Thymus (tissue), 14 donors: ENCODE data around the gene DNAJB12. TPM values are rescaled to one million over a fixed set of nuclear protein-coding genes. Genes with fewer than 3 reads are reported as not detected.
A peak's percentile ranks its signal among the peaks of the same experiment; 100 is the strongest.
"Not testable (repeated sequence)": the region's sequence is repeated elsewhere in the genome, so short reads cannot be mapped to it uniquely, and the experiment has no call there.

Experiments
- DNase-seq, 9 donors: peaks; one replicate each; pipeline ENCODE4 v3.0.0-alpha.2; 2013; ENCODE audit warnings: low spot score in 9 of 9, low read depth in 6 of 9, missing footprints in 1 of 9
- H3K27ac ChIP-seq, 2 donors: one replicate each; pipeline ENCODE4 v1.5.1; 2013; ENCODE audit warnings: control low read depth in 1 of 2, low read depth in 1 of 2, low read length in 1 of 2, mild to moderate bottlenecking in 1 of 2, moderate library complexity in 1 of 2
- H3K27me3 ChIP-seq, 2 donors: one replicate each; pipeline ENCODE4 v1.5.1; 2013; ENCODE audit warnings: low read length in 1 of 2; ENCODE audit not compliant: control insufficient read depth in 2 of 2, insufficient read depth in 1 of 2
- H3K36me3 ChIP-seq, 2 donors: one replicate each; pipeline ENCODE4 v1.5.1; 2013; ENCODE audit warnings: low read length in 1 of 2, mild to moderate bottlenecking in 1 of 2, moderate library complexity in 1 of 2; ENCODE audit not compliant: control insufficient read depth in 2 of 2, insufficient read depth in 2 of 2
- H3K4me1 ChIP-seq, 2 donors: one replicate each; pipeline ENCODE4 v1.5.1; 2013; ENCODE audit warnings: low read length in 2 of 2; ENCODE audit not compliant: control insufficient read depth in 2 of 2, insufficient read depth in 2 of 2
- H3K4me3 ChIP-seq, 2 donors: one replicate each; pipeline ENCODE4 v1.5.1; 2013; ENCODE audit warnings: low read length in 2 of 2, control low read depth in 1 of 2, mild to moderate bottlenecking in 1 of 2
- H3K9me3 ChIP-seq, 2 donors: one replicate each; pipeline ENCODE4 v1.5.1; 2013; ENCODE audit warnings: low read length in 1 of 2, mild to moderate bottlenecking in 1 of 2; ENCODE audit not compliant: control insufficient read depth in 2 of 2, insufficient read depth in 1 of 2
- WGBS: extraction: QIAGEN DNeasy Blood & Tissue Kit; methylation state at CpG from one replicate; pipeline ENCODE4 v1.1.7; 2013; 5-methylcytosine and 5-hydroxymethylcytosine counted together
- long read RNA-seq, 10 donors: transcript quantifications; one replicate each; lab custom pipeline, GENCODE V29; 2026
- polyA plus RNA-seq: library from polyadenylated mRNA; stranded (reverse); fragments of 200-250 nt; gene quantifications from one replicate; pipeline ENCODE4 v1.2.3, GENCODE V29; 2013
- total RNA-seq: library from RNA; stranded (reverse); fragments of 120-200 nt; gene quantifications from one replicate; pipeline ENCODE4 v1.2.4, GENCODE V29; 2013
- donor health status: healthy.

Gene DNAJB12
- total RNA-seq, result 16.8 TPM
- polyA plus RNA-seq, result 14.6 TPM
- long read RNA-seq, donor 1, partial matches to known transcripts, result 0 of 1 reads
- long read RNA-seq, donor 1, other reads (novel, unspliced or antisense), result 0 of 1 reads
- long read RNA-seq, donor 2, result 0 reads
- long read RNA-seq, donor 3, full-length matches to known transcripts, result 10 of 10 reads
- long read RNA-seq, donor 3, partial matches to known transcripts, result 0 of 10 reads
- long read RNA-seq, donor 3, other reads (novel, unspliced or antisense), result 0 of 10 reads
- long read RNA-seq, donor 4, full-length matches to known transcripts, result 4 of 4 reads
- long read RNA-seq, donor 4, partial matches to known transcripts, result 0 of 4 reads
- long read RNA-seq, donor 4, other reads (novel, unspliced or antisense), result 0 of 4 reads
- long read RNA-seq, donor 5, full-length matches to known transcripts, result 15 of 27 reads
- long read RNA-seq, donor 5, partial matches to known transcripts, result 5 of 27 reads
- long read RNA-seq, donor 5, other reads (novel, unspliced or antisense), result 7 of 27 reads
- long read RNA-seq, donor 6, full-length matches to known transcripts, result 6 of 6 reads
- long read RNA-seq, donor 6, partial matches to known transcripts, result 0 of 6 reads
- long read RNA-seq, donor 6, other reads (novel, unspliced or antisense), result 0 of 6 reads
- long read RNA-seq, donor 7, full-length matches to known transcripts, result 6 of 6 reads
- long read RNA-seq, donor 7, partial matches to known transcripts, result 0 of 6 reads
- long read RNA-seq, donor 7, other reads (novel, unspliced or antisense), result 0 of 6 reads
- long read RNA-seq, donor 8, full-length matches to known transcripts, result 3 of 3 reads
- long read RNA-seq, donor 8, partial matches to known transcripts, result 0 of 3 reads
- long read RNA-seq, donor 8, other reads (novel, unspliced or antisense), result 0 of 3 reads
- long read RNA-seq, donor 9, full-length matches to known transcripts, result 3 of 3 reads
- long read RNA-seq, donor 9, partial matches to known transcripts, result 0 of 3 reads
- long read RNA-seq, donor 9, other reads (novel, unspliced or antisense), result 0 of 3 reads
- long read RNA-seq, donor 10, full-length matches to known transcripts, result 2 of 2 reads
- long read RNA-seq, donor 10, partial matches to known transcripts, result 0 of 2 reads
- long read RNA-seq, donor 10, other reads (novel, unspliced or antisense), result 0 of 2 reads

GRCh38 chr10:72354356-72355213 lies at the start of gene DNAJB12:
Gene DNAJB12, minus strand, starts transcription at chr10:72354919. Its CDS starts 22 bp downstream, at chr10:72354897.
- Histone ChIP-seq H3K4me1 (peaks cover 8 to 15% of the 10 kb centered on the region in 2 donors), H3K27me3 (no peaks in the 10 kb centered on the region), H3K36me3 (peaks cover 19 to 23% of the 10 kb centered on the region in 2 donors), H3K4me3 (peak within 1 kb of the TSS; percentile 73 to 98), H3K9me3 (no peaks in the 10 kb centered on the region), H3K27ac (peak within 1 kb of the TSS; percentile 98 to 99)
- DNase-seq, result peak; percentile 83 to 97 (median 90)
- WGBS, result under 1% methylated on average over 74 of the region's 74 CpGs

GRCh38 chr10:72395581-72395980 lies 40.9 kb upstream of the DNAJB12 start:
- H3K36me3 ChIP-seq, H3K27me3 ChIP-seq, DNase-seq, H3K27ac ChIP-seq, H3K9me3 ChIP-seq, H3K4me3 ChIP-seq, H3K4me1 ChIP-seq: not testable (repeated sequence)
- WGBS, result over 99% methylated on average over 3 of the region's 3 CpGs

GRCh38 chr10:72392571-72392970 lies 37.9 kb upstream of the DNAJB12 start:
- Histone ChIP-seq H3K27ac (no peak overlapping the region), H3K27me3 (no peaks in the 10 kb centered on the region), H3K4me3 (no peak overlapping the region), H3K4me1 (no peaks in the 10 kb centered on the region), H3K9me3 (no peaks in the 10 kb centered on the region), H3K36me3 (no peaks in the 10 kb centered on the region)
- 97% methylated on average over 1 of the region's 1 CpG for WGBS
- DNase-seq, result no peak

- Histone ChIP-seq H3K27me3 (no peaks in the 10 kb centered on the region), H3K4me3 (no peak overlapping the region), H3K4me1 (no peaks in the 10 kb centered on the region), H3K27ac (no peak overlapping the region), H3K9me3 (no peaks in the 10 kb centered on the region), H3K36me3 (no peaks in the 10 kb centered on the region)
- 98% methylated on average over 2 of the region's 2 CpGs for WGBS
- DNase-seq, result no peak
These were observed 36.0 kb upstream of the DNAJB12 start for GRCh38 chr10:72390764-72391163.

- H3K27ac ChIP-seq, result no peak overlapping the region
- no peak for DNase-seq
- H3K9me3 ChIP-seq, result no peaks in the 10 kb centered on the region
- H3K36me3 ChIP-seq, result no peaks in the 10 kb centered on the region
- WGBS, result 99% methylated on average over 5 of the region's 5 CpGs
- no peak overlapping the region for H3K4me3 ChIP-seq
- H3K4me1 ChIP-seq, result no peaks in the 10 kb centered on the region
- H3K27me3 ChIP-seq, result no peaks in the 10 kb centered on the region
These were observed 35.0 kb upstream of the DNAJB12 start for GRCh38 chr10:72389716-72390115.

- H3K36me3 ChIP-seq, result no peaks in the 10 kb centered on the region
- 96% methylated on average over 1 of the region's 1 CpG for whole genome bisulfite sequencing
- H3K4me3 ChIP-seq, result no peak overlapping the region
- no peaks in the 10 kb centered on the region for H3K9me3 ChIP-seq
- no peak for DNase-seq
- no peaks in the 10 kb centered on the region for H3K4me1 ChIP-seq
- H3K27ac ChIP-seq, result no peak overlapping the region
- H3K27me3 ChIP-seq, result no peaks in the 10 kb centered on the region
These were observed 34.3 kb upstream of the DNAJB12 start for GRCh38 chr10:72389014-72389413.

GRCh38 chr10:72388062-72388461 lies 33.3 kb upstream of the DNAJB12 start:
- Histone ChIP-seq H3K4me1 (no peaks in the 10 kb centered on the region), H3K4me3 (no peak overlapping the region), H3K27me3 (no peaks in the 10 kb centered on the region), H3K9me3 (no peaks in the 10 kb centered on the region), H3K36me3 (no peaks in the 10 kb centered on the region), H3K27ac (no peak overlapping the region)
- no peak for DNase-seq
- WGBS, result 96% methylated on average over 5 of the region's 5 CpGs

GRCh38 chr10:72386916-72387586 lies 32.3 kb upstream of the DNAJB12 start:
- Histone ChIP-seq H3K9me3 (no peaks in the 10 kb centered on the region), H3K4me3 (no peak overlapping the region), H3K4me1 (no peaks in the 10 kb centered on the region), H3K27me3 (no peaks in the 10 kb centered on the region), H3K27ac (no peak overlapping the region), H3K36me3 (no peaks in the 10 kb centered on the region)
- DNase-seq, result no peak
- 63% methylated on average over 3 of the region's 3 CpGs for whole genome bisulfite sequencing
